ENCODE measurements around the gene ACSL6.

Gene ACSL6

DNA sequence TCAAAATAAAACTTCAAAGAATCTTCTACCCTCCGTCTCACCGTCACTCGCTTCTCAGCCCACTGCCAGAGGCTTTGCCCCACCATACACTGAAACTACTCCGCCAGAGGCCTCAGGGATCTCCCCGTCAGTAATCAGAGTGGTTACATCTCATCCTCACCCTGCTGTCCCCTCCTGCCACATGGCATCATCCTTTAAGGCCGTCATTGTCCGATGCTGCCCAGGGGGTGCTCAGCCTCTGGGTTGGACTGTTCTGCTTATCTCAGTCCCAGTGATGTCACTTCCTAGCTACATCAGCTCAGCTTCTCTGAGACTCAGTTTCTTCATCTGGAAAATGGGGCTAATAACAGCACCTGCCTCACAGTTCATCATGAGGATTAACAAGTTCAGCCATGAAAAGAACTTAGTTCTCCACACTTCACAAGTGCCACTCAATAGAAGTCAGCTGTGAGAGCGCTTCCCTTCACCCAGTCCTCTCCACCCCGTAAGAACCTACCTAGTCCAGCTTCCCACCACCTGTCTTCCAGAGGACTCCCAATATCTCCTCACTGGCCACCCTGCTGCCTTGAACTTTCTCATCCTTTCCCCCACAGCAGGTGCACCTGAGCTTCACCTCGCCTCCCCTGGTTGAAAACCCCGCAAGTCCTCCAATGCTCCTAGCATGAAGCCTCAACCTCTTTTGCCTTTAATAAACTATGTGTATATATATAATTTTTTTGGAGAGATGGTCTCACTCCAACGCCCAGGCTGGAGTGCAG lies 46.2 kb upstream of the ACSL6 start:
- TF ChIP-seq, protein P1, sequence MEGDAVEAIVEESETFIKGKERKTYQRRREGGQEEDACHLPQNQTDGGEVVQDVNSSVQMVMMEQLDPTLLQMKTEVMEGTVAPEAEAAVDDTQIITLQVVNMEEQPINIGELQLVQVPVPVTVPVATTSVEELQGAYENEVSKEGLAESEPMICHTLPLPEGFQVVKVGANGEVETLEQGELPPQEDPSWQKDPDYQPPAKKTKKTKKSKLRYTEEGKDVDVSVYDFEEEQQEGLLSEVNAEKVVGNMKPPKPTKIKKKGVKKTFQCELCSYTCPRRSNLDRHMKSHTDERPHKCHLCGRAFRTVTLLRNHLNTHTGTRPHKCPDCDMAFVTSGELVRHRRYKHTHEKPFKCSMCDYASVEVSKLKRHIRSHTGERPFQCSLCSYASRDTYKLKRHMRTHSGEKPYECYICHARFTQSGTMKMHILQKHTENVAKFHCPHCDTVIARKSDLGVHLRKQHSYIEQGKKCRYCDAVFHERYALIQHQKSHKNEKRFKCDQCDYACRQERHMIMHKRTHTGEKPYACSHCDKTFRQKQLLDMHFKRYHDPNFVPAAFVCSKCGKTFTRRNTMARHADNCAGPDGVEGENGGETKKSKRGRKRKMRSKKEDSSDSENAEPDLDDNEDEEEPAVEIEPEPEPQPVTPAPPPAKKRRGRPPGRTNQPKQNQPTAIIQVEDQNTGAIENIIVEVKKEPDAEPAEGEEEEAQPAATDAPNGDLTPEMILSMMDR (IDR thresholded peaks at IDR 0.05; ENCODE audit: insufficient read depth, low read depth, low read length, missing control alignments): no peak

GRCh38 chr5:132056610-132057497 lies 45.4 kb upstream of the ACSL6 start:
- TF ChIP-seq, protein P1 (IDR thresholded peaks at IDR 0.05; ENCODE audit: insufficient read depth, low read depth, low read length, missing control alignments): no peak
- no peak for DNase-seq (ENCODE audit: low read depth)

More for the DNA sequence above, 46.2 kb upstream of the ACSL6 start:
- no peak for DNase-seq (ENCODE audit: low read depth)
- no peak overlapping the region for H3K4me3 ChIP-seq (ENCODE audit: low read depth, low read length)

DNA sequence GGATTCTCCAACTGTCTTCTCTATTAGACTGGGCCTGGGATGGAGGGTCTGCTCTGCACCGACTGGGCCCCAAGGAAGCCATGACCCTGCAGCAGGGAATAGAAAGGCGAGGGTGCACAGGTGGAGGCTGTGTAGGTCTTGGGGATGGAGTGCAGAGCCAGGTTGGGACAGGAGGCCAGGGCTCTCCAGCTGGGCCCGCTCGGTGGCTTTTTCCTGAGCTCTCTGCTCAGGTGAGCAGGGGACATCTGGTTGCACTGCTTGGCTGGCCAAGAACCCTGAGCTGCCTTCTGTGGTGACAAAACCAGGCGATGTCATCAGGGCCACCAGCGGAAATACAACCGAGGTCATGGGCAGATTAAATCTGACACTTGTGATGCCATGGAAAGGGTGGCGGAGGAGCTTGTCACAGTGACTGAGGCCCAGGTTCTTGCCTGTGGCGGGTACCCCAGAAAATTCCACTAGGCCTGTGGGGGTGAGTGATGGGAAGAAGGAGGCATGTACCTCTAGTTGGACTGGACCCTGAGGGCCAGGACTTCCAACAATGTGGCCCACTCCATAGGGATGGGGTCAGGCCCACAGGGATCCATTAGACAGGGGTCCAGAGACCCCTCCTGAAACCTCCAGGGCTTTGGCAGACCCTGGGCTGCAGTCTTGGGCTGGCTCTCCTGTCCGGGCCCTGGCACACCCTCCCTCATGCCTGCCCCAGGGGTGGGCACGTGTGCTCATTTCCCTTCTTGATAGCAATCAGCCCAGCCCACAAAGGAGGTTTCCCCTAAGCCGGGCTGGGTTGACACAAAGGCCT lies 44.6 kb upstream of the ACSL6 start:
- H3K4me3 ChIP-seq (ENCODE audit: low read depth, low read length): no peak overlapping the region
- no peak for DNase-seq (ENCODE audit: low read depth)
- TF ChIP-seq, protein P1 (IDR thresholded peaks at IDR 0.05; ENCODE audit: insufficient read depth, low read depth, low read length, missing control alignments): no peak

More at GRCh38 chr5:132056610-132057497, 45.4 kb upstream of the ACSL6 start:
- H3K4me3 ChIP-seq (ENCODE audit: low read depth, low read length): no peak overlapping the region

GRCh38 chr5:132055441-132055807 lies 44.0 kb upstream of the ACSL6 start:
- TF ChIP-seq, protein P1 (IDR thresholded peaks at IDR 0.05; ENCODE audit: insufficient read depth, low read depth, low read length, missing control alignments): no peak
- H3K4me3 ChIP-seq (ENCODE audit: low read depth, low read length): no peak overlapping the region
- no peak for DNase-seq (ENCODE audit: low read depth)

DNA sequence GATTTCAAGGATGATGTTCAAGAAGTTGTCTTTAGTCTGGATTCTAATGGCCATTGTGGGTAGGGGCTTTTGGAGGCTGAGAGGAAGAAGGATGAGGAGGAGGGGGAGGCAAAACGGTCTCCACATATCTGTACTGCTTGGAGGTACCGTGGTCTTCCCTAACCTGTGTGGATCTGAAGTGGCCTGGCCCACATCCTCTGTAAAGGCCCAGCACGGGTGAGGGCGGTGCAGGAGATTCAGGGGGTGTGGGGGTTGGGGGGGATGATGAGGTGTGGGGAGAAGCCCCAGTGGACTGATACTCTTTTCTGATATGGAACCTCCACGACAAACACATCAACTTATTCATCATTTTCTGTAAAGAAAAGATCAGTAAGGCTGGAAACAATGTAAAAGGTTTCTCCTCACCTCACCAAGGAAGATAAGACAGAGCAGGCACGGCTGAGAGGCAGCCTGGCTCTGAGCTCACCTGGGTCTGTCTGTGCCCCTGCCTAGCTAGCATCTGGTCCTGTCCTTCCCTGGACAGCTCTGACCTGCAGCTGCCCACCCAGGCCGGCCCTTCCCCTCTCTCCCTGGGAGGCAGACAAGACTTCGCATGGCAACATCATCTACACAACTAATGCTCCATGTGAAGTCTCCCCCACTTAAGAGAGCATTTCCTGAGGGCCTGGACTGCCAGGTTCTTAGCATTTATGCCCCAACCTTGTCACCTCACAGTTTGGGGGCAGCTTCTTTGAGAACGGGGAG lies 43.4 kb upstream of the ACSL6 start:
- H3K4me3 ChIP-seq (ENCODE audit: low read depth, low read length): no peak overlapping the region
- TF ChIP-seq, protein P1 (IDR thresholded peaks at IDR 0.05; ENCODE audit: insufficient read depth, low read depth, low read length, missing control alignments): no peak
- DNase-seq (ENCODE audit: low read depth): no peak
